ENCODE data around the gene EHF.
"Not testable (repeated sequence)": the region's sequence is repeated elsewhere in the genome, so short reads cannot be mapped to it uniquely, and the experiment has no call there.

EHF gene

DNA sequence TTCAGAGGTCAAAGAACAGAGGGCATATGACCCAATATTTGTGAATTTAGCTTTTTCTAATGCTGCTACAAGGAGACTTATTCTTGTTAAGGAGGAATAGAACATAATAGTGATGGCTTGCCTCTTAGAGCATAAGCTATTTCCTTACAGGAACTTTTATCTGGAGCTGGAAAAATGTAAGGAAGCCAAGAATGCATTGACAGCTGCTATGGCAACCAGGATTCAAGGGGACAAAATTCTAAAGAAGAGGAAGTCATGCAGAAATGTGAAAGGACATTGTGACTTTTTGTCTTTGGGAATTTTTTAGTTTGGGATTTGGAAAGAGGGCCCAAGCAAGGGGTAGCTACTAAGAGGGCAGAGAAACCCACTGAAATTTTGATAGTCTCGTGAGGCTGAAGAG, 51.1 kb downstream of the EHF start:
- no peak for DNase-seq

- DNase-seq, result no peak
These were observed 53.1 kb downstream of the EHF start for GRCh38 chr11:34674038-34674437.

DNA sequence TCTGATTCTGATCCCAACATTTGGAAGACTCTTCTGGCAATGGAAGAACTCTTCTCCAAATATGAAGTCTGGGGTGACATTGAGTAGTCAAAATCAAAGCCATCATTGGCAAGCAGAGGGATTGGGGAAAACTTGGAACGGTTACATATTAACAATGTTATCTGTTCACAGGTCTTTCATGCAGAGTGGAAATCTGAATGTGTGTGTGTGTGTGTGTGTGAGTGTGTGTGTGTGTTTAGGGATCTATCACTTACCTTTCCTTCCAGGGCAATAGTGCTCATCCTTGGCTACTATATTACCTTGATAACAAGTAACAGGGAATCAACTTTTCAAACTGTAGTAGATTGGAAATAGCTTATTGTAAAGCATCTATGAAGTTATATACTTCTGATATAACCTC, 55.3 kb downstream of the EHF start:
- no peak for DNase-seq

DNA sequence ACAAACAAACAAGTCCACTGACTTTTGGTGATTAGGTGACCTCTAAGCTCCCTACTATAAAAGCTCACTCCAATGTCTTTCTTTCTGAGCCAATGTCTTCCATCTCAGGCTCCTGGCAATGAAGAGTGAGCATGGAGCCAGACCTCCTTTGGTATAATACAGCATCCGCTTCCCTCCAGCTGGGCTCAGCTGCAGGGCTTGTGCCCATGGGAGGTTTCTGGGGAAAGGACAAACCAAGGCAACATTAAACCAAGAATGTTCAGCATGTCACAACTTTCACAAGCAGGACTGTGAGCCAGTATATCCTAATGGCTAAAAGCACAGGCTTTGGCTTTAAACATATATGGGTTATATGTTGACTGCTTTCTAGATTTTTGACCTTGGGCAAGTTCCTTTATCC, 58.8 kb downstream of the EHF start:
- DNase-seq, result no peak

DNA sequence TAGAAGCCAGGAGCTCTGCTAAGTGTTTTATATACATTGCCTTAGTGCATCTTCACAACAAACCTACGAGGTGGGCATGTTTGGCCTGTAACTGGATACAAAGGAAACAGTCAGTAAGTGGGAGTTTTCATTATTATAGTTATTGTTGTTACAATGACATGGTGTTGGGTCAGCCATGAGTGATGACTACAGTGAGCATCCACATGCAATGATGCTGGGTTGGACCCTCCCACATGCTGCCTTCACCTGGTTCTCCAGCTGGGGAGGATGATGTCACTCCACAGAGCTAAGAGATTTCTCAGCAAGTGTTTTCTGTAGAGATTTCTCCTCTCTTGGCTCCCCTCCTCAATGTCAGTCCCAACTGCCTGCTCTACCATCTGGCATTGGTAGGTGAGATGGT, 59.3 kb downstream of the EHF start:
- DNase-seq, result no peak

- no peak for DNase-seq
These were observed 60.2 kb downstream of the EHF start for GRCh38 chr11:34680918-34681586.

GRCh38 chr11:34682825-34683224, 61.9 kb downstream of the EHF start:
- no peak for DNase-seq

- no peak for DNase-seq
These were observed 62.5 kb downstream of the EHF start for GRCh38 chr11:34683396-34683795.

DNA sequence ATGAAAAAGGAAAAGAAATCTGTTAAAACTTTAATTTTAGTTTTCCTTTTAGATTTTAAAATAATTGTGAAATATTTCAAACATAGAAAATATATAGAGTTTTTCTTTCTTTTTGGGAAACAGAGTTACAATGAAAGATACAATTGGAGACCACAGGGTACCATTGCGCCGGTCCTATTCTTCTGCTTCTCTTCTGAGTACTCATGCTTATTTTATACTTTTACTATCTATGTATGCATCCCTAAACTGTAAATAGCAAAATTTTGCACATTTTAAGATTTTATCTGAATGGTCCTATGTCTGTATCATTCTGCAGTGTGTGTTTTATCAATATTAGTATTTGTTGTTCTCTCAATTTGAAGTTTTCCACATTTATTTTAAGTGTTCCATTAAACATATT, 65.0 kb downstream of the EHF start:
- DNase-seq, result no peak

DNA sequence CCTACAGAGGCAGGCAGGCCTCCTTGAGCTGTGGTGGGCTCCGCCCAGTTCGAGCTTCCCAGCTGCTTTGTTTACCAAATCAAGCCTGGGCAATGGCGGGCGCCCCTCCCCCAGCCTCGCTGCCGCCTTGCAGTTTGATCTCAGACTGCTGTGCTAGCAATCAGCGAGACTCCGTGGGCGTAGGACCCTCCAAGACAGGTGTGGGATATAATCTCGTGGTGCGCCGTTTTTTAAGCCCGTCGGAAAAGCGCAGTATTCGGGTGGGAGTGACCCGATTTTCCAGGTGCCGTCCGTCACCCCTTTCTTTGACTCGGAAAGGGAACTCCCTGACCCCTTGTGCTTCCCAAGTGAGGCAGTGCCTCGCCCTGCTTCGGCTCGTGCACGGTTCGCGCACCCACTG, 71.4 kb downstream of the EHF start:
- DNase-seq, result not testable (repeated sequence)

GRCh38 chr11:34696862-34697261, 76.0 kb downstream of the EHF start:
- DNase-seq, result no peak

- no peak for DNase-seq
These were observed 86.0 kb downstream of the EHF start for GRCh38 chr11:34706709-34707461.

GRCh38 chr11:34707462-34707840, 86.6 kb downstream of the EHF start:
- DNase-seq, result no peak
